K562 (cell line): ENCODE measurements around the gene MMP1. TPM values are rescaled to one million over a fixed set of nuclear protein-coding genes. Genes with fewer than 3 reads are reported as not detected.

Experiments
- ATAC-seq: fragments of 200-7000 bp; cut with Tn5 transposase; 3 replicates; pipeline ENCODE4 v1.9.1; 2020; ENCODE audit warnings: moderate library complexity
- BruUV-seq: library from RNA; stranded (reverse); fragments of 400-500 nt; replicated peaks from 2 replicates; lab custom pipeline; 2021; lab: Mats Ljungman, UMichigan
- CTCF ChIA-PET: fragments of 300-600 bp; formaldehyde crosslinking; extraction: SDS; loops from one replicate; lab custom pipeline; 2021; ENCODE audit warnings: low intra/inter-chr PET ratio; lab: Yijun Ruan, JAX
- POLR2A ChIA-PET: fragments of 300-600, 350-650 bp; sonication (Branson Sonifier 250); formaldehyde crosslinking; extraction: SDS; loops from one replicate; lab custom pipeline; 2021; ENCODE audit warnings: antibody characterized with exemption, inconsistent platforms; lab: Yijun Ruan, JAX
- DNase-seq, 4 experiments: peaks; one replicate each; pipeline versions ENCODE4 v3.0.0 to v3.0.0-alpha.2; 2011 to 2018; ENCODE audit warnings: low spot score in 3 of 4, mixed read lengths in 3 of 4; ENCODE audit errors: extremely low read depth in 1 of 4
- FAIRE-seq: peaks from 2 replicates; lab custom pipeline; 2011; peaks lifted over from hg19 to GRCh38; lab: Jason Lieb, UNC
- H2AFZ ChIP-seq: 2 replicates; pipeline ENCODE4 v1.6.0; 2011; ENCODE audit warnings: low read depth, low read length, control low read depth, inconsistent platforms
- H3K27ac ChIP-seq: fragments of 200-600 bp; 3 replicates; pipeline ENCODE4 v1.8.0; 2011; ENCODE audit warnings: low read depth, mild to moderate bottlenecking, control low read depth, inconsistent platforms, low read length, moderate library complexity, mixed read lengths; ENCODE audit errors: extremely low read depth
- H3K27me3 ChIP-seq, 2 experiments: fragments of 300-600 bp in 1 of 2; 2 replicates in 1 of 2; 3 replicates in 1 of 2; pipeline versions ENCODE4 v1.6.0 to v1.8.0; 2011; ENCODE audit warnings: inconsistent platforms in 2 of 2, low read length in 2 of 2, mild to moderate bottlenecking in 1 of 2, mixed read lengths in 1 of 2, moderate library complexity in 1 of 2; ENCODE audit not compliant: control insufficient read depth in 2 of 2, insufficient read depth in 2 of 2
- H3K36me3 ChIP-seq: fragments of 300-600 bp; 3 replicates; pipeline ENCODE4 v1.8.0; 2011; ENCODE audit warnings: mild to moderate bottlenecking, low read length, inconsistent platforms; ENCODE audit not compliant: control insufficient read depth, insufficient read depth
- H3K4me1 ChIP-seq, 2 experiments: fragments of 200-600 bp in 1 of 2; replicated peaks in 1 of 2; 2 replicates in 1 of 2; 3 replicates in 1 of 2; pipeline versions ENCODE4 v1.5.1 to v1.8.0; 2011; ENCODE audit warnings: inconsistent platforms in 2 of 2, low read length in 2 of 2, mild to moderate bottlenecking in 1 of 2, mixed read lengths in 1 of 2, moderate library complexity in 1 of 2; ENCODE audit not compliant: control insufficient read depth in 2 of 2, insufficient read depth in 2 of 2
- H3K4me2 ChIP-seq: 2 replicates; pipeline ENCODE4 v1.6.1; 2011; ENCODE audit warnings: low read length, control low read depth, inconsistent platforms, mixed read lengths; ENCODE audit not compliant: insufficient read depth
- H3K4me3 ChIP-seq: fragments of 200-600 bp; sonication (generic), shearing (Covaris generic); 2 replicates; pipeline ENCODE4 v1.5.1; 2016; ENCODE audit warnings: control low read depth, inconsistent platforms
- H3K79me2 ChIP-seq: fragments of 200-600 bp; 3 replicates; pipeline ENCODE4 v1.8.0; 2011; ENCODE audit warnings: low read length, inconsistent platforms; ENCODE audit not compliant: control insufficient read depth, insufficient read depth
- H3K9ac ChIP-seq, 2 experiments: 2 replicates each; pipeline versions ENCODE4 v1.6.0 to v1.6.1; 2011; ENCODE audit warnings: low read depth in 2 of 2, low read length in 2 of 2, control low read depth in 1 of 2, inconsistent platforms in 1 of 2, mild to moderate bottlenecking in 1 of 2, mixed read lengths in 1 of 2; ENCODE audit not compliant: insufficient read depth in 1 of 2
- H3K9me1 ChIP-seq: one replicate; pipeline ENCODE4 v1.6.0; 2011; ENCODE audit warnings: inconsistent platforms, mild to moderate bottlenecking, low read length, moderate library complexity; ENCODE audit not compliant: control insufficient read depth, insufficient read depth
- H3K9me3 ChIP-seq: replicated peaks from 2 replicates; pipeline ENCODE4 v1.5.1; 2011; ENCODE audit warnings: low read depth, low read length, inconsistent platforms; ENCODE audit not compliant: control insufficient read depth, insufficient read depth
- H4K20me1 ChIP-seq: replicated peaks from 2 replicates; pipeline ENCODE4 v1.6.1; 2011; ENCODE audit warnings: low read length, inconsistent platforms, mixed read lengths; ENCODE audit not compliant: control insufficient read depth, insufficient read depth
- CBFA2T2 ChIP-seq: fragments of 450-650 bp; conservative IDR thresholded peaks from 2 replicates; pipeline ENCODE4 v1.6.1; 2017; ENCODE audit warnings: mild to moderate bottlenecking
- HMG20B ChIP-seq: fragments of 250-450 bp; sonication (Bioruptor Pico); IDR thresholded peaks from 2 replicates; pipeline ENCODE4 v1.5.0; 2021; ENCODE audit warnings: mild to moderate bottlenecking
- RNF2 ChIP-seq: sonication (generic); IDR thresholded peaks from 2 replicates; pipeline ENCODE4 v1.6.1; 2016
- SAFB2 ChIP-seq: fragments of 200-400 bp; formaldehyde crosslinking; IDR thresholded peaks from 2 replicates; pipeline ENCODE4 v1.6.1; 2018; ENCODE audit warnings: borderline replicate concordance, low read length, low read depth, moderate library complexity; ENCODE audit not compliant: severe bottlenecking
- SMC3 ChIP-seq: conservative IDR thresholded peaks from 2 replicates; pipeline ENCODE4 v1.6.1; 2011; ENCODE audit warnings: low read depth, low read length, improper control_type of control experiment; ENCODE audit not compliant: insufficient read depth
- ZNF584 ChIP-seq: fragments of 200-800 bp; sonication (Bioruptor generic); IDR thresholded peaks from 2 replicates; pipeline ENCODE4 v1.6.1; 2016; ENCODE audit warnings: low read depth, mild to moderate bottlenecking, missing genetic modification characterization, missing compliant biosample characterization
- ZSCAN32 ChIP-seq: fragments of 450-650 bp; formaldehyde crosslinking; IDR thresholded peaks from 2 replicates; pipeline ENCODE4 v1.4.0; 2020; ENCODE audit warnings: mild to moderate bottlenecking, moderate library complexity
- in situ Hi-C: fragments of 300-500 bp; cut with MboI; formaldehyde crosslinking; loops from 4 replicates; pipeline ENCODE4 v1.15.0; 2018; ENCODE audit warnings: inconsistent platforms, mixed read lengths
- intact Hi-C: fragments of 100-400 bp; cut with micrococcal nuclease; formaldehyde crosslinking; loops from 2 replicates; pipeline ENCODE4 v1.14.2; 2022
- polyA plus RNA-seq, 8 experiments: library from polyadenylated mRNA; depleted of rRNA in 4 of 8; stranded (reverse) in 5 of 8; unstranded in 3 of 8; fragments of >200 nt; fragmentation: Nextera tagmentation in 2 of 8; fragmentation: Illumina TruSeq in 1 of 8; extraction: Ambion mirVana in 2 of 8; extraction: Trizol in 1 of 8; gene quantifications; 2 replicates each; pipeline versions ENCODE4 v1.2.1 to v1.2.3, GENCODE V29; 2011 to 2014; ENCODE audit warnings: inconsistent platforms in 1 of 8, missing spikeins in 1 of 8
- total RNA-seq, 7 experiments: library from RNA; depleted of rRNA in 6 of 7; stranded (reverse); fragments of >200 nt in 6 of 7; fragmentation: Illumina TruSeq in 2 of 7; extraction: Trizol in 2 of 7; gene quantifications; 2 replicates each; pipeline versions ENCODE4 v1.2.1 to v1.2.3, GENCODE V29; 2011 to 2021; ENCODE audit warnings: low replicate concordance in 1 of 7
- TF ChIP-seq, protein P1 (sequence below): fragments of 250-450 bp; sonication (Bioruptor Pico); IDR thresholded peaks from 2 replicates; pipeline ENCODE4 v1.5.0; 2020; ENCODE audit warnings: mild to moderate bottlenecking, borderline replicate concordance
- TF ChIP-seq, protein P2 (sequence below): fragments of 450-650 bp; IDR thresholded peaks from 2 replicates; pipeline ENCODE4 v1.6.1; 2018; ENCODE audit not compliant: partially characterized antibody
- TF ChIP-seq, protein P3 (sequence below), 3 experiments: IDR thresholded peaks in 2 of 3; conservative IDR thresholded peaks in 1 of 3; 2 replicates each; pipeline ENCODE4 v1.5.1; 2011 to 2012; ENCODE audit warnings: low read length in 3 of 3, mild to moderate bottlenecking in 3 of 3, control low read depth in 2 of 3, improper control_type of control experiment in 1 of 3, inconsistent platforms in 1 of 3, low read depth in 1 of 3, mixed read lengths in 1 of 3, moderate library complexity in 1 of 3; ENCODE audit not compliant: insufficient read depth in 2 of 3
- TF ChIP-seq, protein P4 (sequence below): fragments of 450-650 bp; IDR thresholded peaks from 2 replicates; pipeline ENCODE4 v1.7.0; 2016; ENCODE audit warnings: borderline replicate concordance

Gene MMP1
- total and polyA plus RNA-seq, 9 of the 15 experiments (the other 6 are each of a cell fraction or from before 2014, with no cell fraction given): 0.06 to 0.33 (median 0.15) TPM; not detected in 2

GRCh38 chr11:102751673-102752072, 46.3 kb downstream of the MMP1 start (continued):
- TF ChIP-seq, protein P1, sequence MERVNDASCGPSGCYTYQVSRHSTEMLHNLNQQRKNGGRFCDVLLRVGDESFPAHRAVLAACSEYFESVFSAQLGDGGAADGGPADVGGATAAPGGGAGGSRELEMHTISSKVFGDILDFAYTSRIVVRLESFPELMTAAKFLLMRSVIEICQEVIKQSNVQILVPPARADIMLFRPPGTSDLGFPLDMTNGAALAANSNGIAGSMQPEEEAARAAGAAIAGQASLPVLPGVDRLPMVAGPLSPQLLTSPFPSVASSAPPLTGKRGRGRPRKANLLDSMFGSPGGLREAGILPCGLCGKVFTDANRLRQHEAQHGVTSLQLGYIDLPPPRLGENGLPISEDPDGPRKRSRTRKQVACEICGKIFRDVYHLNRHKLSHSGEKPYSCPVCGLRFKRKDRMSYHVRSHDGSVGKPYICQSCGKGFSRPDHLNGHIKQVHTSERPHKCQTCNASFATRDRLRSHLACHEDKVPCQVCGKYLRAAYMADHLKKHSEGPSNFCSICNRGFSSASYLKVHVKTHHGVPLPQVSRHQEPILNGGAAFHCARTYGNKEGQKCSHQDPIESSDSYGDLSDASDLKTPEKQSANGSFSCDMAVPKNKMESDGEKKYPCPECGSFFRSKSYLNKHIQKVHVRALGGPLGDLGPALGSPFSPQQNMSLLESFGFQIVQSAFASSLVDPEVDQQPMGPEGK (CRISPR knock-in tag): no peak
- no peak for TF ChIP-seq SMC3

GRCh38 chr11:102749101-102749722, 48.7 kb downstream of the MMP1 start:
- Histone ChIP-seq H3K9me3 (no peaks in the 10 kb centered on the region), H3K36me3 (no peaks in the 10 kb centered on the region), H4K20me1 (no peaks in the 10 kb centered on the region), H3K4me3 (no peak overlapping the region), H3K79me2 (no peaks in the 10 kb centered on the region), H2AFZ (no peak overlapping the region), H3K9me1 (no peaks in the 10 kb centered on the region), H3K27ac (no peak overlapping the region), H3K9ac (no peak overlapping the region), H3K4me2 (no peak overlapping the region), H3K4me1 (no peaks in the 10 kb centered on the region), H3K27me3 (no peaks in the 10 kb centered on the region)
- in situ Hi-C loops (no loop called here), intact Hi-C loops (no loop called here)
- ATAC-seq (no peak), DNase-seq (no peak), FAIRE-seq (no peak)
- no TSS peak for BruUV-seq
- CTCF ChIA-PET: no interaction called here
- POLR2A ChIA-PET: interaction anchor here (1.2 kb wide), 1 partner anchor 13 kb away, joined by 3 read pairs; no protein-coding TSS in a partner anchor
- TF ChIP-seq ZSCAN32 (CRISPR knock-in tag): no peak
- TF ChIP-seq, protein P2, sequence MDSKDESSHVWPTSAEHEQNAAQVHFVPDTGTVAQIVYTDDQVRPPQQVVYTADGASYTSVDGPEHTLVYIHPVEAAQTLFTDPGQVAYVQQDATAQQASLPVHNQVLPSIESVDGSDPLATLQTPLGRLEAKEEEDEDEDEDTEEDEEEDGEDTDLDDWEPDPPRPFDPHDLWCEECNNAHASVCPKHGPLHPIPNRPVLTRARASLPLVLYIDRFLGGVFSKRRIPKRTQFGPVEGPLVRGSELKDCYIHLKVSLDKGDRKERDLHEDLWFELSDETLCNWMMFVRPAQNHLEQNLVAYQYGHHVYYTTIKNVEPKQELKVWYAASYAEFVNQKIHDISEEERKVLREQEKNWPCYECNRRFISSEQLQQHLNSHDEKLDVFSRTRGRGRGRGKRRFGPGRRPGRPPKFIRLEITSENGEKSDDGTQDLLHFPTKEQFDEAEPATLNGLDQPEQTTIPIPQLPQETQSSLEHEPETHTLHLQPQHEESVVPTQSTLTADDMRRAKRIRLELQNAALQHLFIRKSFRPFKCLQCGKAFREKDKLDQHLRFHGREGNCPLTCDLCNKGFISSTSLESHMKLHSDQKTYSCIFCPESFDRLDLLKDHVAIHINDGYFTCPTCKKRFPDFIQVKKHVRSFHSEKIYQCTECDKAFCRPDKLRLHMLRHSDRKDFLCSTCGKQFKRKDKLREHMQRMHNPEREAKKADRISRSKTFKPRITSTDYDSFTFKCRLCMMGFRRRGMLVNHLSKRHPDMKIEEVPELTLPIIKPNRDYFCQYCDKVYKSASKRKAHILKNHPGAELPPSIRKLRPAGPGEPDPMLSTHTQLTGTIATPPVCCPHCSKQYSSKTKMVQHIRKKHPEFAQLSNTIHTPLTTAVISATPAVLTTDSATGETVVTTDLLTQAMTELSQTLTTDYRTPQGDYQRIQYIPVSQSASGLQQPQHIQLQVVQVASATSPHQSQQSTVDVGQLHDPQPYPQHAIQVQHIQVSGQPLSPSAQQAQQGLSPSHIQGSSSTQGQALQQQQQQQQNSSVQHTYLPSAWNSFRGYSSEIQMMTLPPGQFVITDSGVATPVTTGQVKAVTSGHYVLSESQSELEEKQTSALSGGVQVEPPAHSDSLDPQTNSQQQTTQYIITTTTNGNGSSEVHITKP: no peak
- no peak for TF ChIP-seq ZNF584 (CRISPR knock-in tag)
- no peak for TF ChIP-seq RNF2
- TF ChIP-seq SAFB2: no peak
- TF ChIP-seq, protein P3, sequence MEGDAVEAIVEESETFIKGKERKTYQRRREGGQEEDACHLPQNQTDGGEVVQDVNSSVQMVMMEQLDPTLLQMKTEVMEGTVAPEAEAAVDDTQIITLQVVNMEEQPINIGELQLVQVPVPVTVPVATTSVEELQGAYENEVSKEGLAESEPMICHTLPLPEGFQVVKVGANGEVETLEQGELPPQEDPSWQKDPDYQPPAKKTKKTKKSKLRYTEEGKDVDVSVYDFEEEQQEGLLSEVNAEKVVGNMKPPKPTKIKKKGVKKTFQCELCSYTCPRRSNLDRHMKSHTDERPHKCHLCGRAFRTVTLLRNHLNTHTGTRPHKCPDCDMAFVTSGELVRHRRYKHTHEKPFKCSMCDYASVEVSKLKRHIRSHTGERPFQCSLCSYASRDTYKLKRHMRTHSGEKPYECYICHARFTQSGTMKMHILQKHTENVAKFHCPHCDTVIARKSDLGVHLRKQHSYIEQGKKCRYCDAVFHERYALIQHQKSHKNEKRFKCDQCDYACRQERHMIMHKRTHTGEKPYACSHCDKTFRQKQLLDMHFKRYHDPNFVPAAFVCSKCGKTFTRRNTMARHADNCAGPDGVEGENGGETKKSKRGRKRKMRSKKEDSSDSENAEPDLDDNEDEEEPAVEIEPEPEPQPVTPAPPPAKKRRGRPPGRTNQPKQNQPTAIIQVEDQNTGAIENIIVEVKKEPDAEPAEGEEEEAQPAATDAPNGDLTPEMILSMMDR (IDR thresholded peaks at IDR 0.05 in 2 of 3, conservative IDR thresholded peaks at IDR 0.05 in 1 of 3; ENCODE audit: insufficient read depth in 2 of 3, low read depth in 1 of 3, low read length in 3 of 3): no peak
- no peak for TF ChIP-seq HMG20B (CRISPR knock-in tag)
- no peak for TF ChIP-seq CBFA2T2
- TF ChIP-seq, protein P4, sequence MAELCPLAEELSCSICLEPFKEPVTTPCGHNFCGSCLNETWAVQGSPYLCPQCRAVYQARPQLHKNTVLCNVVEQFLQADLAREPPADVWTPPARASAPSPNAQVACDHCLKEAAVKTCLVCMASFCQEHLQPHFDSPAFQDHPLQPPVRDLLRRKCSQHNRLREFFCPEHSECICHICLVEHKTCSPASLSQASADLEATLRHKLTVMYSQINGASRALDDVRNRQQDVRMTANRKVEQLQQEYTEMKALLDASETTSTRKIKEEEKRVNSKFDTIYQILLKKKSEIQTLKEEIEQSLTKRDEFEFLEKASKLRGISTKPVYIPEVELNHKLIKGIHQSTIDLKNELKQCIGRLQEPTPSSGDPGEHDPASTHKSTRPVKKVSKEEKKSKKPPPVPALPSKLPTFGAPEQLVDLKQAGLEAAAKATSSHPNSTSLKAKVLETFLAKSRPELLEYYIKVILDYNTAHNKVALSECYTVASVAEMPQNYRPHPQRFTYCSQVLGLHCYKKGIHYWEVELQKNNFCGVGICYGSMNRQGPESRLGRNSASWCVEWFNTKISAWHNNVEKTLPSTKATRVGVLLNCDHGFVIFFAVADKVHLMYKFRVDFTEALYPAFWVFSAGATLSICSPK: no peak
